Measurements from ENCODE around the gene RPS6KA1. TPM values are rescaled to one million over a fixed set of nuclear protein-coding genes. Genes with fewer than 3 reads are reported as not detected.
A peak's percentile ranks its signal among the peaks of the same experiment; 100 is the strongest.

The RPS6KA1 gene
- total and polyA plus RNA-seq, 2 of the 13 experiments (the other 11 are each of a cell fraction or from before 2014, with no cell fraction given): 19.6 to 24.2 TPM

DNA sequence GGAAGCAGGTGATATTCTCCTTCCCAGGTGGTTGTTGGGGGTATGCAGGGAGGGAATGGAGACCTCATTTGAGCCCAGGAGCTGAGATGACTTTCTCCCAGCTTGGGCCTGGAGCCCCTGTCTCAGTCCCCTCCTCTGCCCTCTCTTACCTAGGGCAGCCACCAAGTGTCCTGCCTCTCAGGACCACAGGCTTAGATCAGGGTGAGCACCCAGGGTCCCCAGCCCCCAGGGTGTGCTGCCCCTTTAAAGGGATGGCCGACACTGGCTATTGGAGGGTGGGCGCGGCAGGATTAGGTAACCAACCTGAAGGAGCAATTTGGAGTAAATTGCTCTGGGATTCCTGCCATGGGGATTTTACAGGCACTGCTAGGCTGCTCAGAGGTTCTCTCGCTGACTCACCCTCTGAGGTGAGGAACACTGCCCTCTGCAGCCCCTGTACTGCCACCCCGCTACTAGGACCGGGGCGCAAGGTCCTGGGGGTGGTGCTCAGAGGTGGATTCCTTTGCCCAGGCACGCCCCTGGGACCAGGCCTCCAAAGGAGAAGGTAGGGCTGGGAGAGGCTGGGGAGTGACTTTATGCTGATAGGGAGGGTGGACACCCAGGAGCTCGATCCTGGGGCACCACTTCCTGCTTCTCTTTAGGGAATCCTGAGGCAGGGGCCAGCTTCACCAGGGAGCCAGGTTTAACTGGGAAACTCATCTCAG lies 1.5 kb downstream of the RPS6KA1 start (continued):
- TF ChIP-seq, protein P1, sequence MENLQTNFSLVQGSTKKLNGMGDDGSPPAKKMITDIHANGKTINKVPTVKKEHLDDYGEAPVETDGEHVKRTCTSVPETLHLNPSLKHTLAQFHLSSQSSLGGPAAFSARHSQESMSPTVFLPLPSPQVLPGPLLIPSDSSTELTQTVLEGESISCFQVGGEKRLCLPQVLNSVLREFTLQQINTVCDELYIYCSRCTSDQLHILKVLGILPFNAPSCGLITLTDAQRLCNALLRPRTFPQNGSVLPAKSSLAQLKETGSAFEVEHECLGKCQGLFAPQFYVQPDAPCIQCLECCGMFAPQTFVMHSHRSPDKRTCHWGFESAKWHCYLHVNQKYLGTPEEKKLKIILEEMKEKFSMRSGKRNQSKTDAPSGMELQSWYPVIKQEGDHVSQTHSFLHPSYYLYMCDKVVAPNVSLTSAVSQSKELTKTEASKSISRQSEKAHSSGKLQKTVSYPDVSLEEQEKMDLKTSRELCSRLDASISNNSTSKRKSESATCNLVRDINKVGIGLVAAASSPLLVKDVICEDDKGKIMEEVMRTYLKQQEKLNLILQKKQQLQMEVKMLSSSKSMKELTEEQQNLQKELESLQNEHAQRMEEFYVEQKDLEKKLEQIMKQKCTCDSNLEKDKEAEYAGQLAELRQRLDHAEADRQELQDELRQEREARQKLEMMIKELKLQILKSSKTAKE (CRISPR knock-in tag; IDR thresholded peaks at IDR 0.05; ENCODE audit: borderline replicate concordance): no peak
- TF ChIP-seq, protein P2, sequence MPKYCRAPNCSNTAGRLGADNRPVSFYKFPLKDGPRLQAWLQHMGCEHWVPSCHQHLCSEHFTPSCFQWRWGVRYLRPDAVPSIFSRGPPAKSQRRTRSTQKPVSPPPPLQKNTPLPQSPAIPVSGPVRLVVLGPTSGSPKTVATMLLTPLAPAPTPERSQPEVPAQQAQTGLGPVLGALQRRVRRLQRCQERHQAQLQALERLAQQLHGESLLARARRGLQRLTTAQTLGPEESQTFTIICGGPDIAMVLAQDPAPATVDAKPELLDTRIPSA (CRISPR knock-in tag; IDR thresholded peaks at IDR 0.05; ENCODE audit: borderline replicate concordance): no peak
- no peak for TF ChIP-seq THRA (CRISPR knock-in tag; IDR thresholded peaks at IDR 0.05; ENCODE audit: borderline replicate concordance)
- peak; percentile 64; the same call in 1 of the 2 replicates for TF ChIP-seq MAZ (IDR thresholded peaks at IDR 0.05; ENCODE audit: borderline replicate concordance, low read depth, low read length)
- TF ChIP-seq MAZ (CRISPR knock-in tag; IDR thresholded peaks at IDR 0.05; ENCODE audit: low read depth): 0 out of 2 replicates have a peak, but pooled peaks have one; percentile 40
- TF ChIP-seq SRSF4 (IDR thresholded peaks at IDR 0.05; ENCODE audit: low read depth, low read length, poor library complexity, severe bottlenecking): no peak
- peak; percentile 57; the same call in 1 of the 2 replicates for TF ChIP-seq HOXA3 (CRISPR knock-in tag; IDR thresholded peaks at IDR 0.05)
- TF ChIP-seq SUZ12 (IDR thresholded peaks at IDR 0.05; ENCODE audit: low read depth, low read length): no peak
- no peak for TF ChIP-seq ZNF558 (CRISPR knock-in tag; IDR thresholded peaks at IDR 0.05; ENCODE audit: borderline replicate concordance)
- no peak for TF ChIP-seq IKZF1 (IDR thresholded peaks at IDR 0.05)
- no peak for TF ChIP-seq YEATS2 (CRISPR knock-in tag; IDR thresholded peaks at IDR 0.05; ENCODE audit: borderline replicate concordance)
- no peak for TF ChIP-seq NPAS2 (CRISPR knock-in tag; IDR thresholded peaks at IDR 0.05; ENCODE audit: borderline replicate concordance)
- TF ChIP-seq POLR2G (IDR thresholded peaks at IDR 0.05; ENCODE audit: low read depth, low read length): no peak
- TF ChIP-seq, protein P3, sequence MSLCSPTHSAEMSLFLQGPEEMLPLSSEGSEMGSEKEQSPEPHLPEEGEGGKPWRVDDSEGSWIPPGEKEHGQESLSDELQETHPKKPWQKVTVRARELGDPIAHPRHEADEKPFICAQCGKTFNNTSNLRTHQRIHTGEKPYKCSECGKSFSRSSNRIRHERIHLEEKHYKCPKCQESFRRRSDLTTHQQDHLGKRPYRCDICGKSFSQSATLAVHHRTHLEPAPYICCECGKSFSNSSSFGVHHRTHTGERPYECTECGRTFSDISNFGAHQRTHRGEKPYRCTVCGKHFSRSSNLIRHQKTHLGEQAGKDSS (CRISPR knock-in tag; IDR thresholded peaks at IDR 0.05; ENCODE audit: borderline replicate concordance, low read depth): no peak
- TF ChIP-seq ATF7 (IDR thresholded peaks at IDR 0.05): no peak
- no peak for TF ChIP-seq ATF7 (CRISPR knock-in tag; IDR thresholded peaks at IDR 0.05)
- peak; percentile 28; the same call in 1 of the 2 replicates for TF ChIP-seq TBX2 (CRISPR knock-in tag; IDR thresholded peaks at IDR 0.05; ENCODE audit: borderline replicate concordance)
- TF ChIP-seq PHF20 (CRISPR knock-in tag; IDR thresholded peaks at IDR 0.05): no peak
- no peak for TF ChIP-seq TERF1 (CRISPR knock-in tag; IDR thresholded peaks at IDR 0.05)
- peak; percentile 98 for TF ChIP-seq ZFP91 (CRISPR knock-in tag; IDR thresholded peaks at IDR 0.05; ENCODE audit: borderline replicate concordance)
- peak in 1 of 2 experiments; percentile 58; a peak in 2 of 4 replicates for TF ChIP-seq KLF16 (CRISPR knock-in tag; IDR thresholded peaks at IDR 0.05)
